Activated naive CD8-positive, alpha-beta T cell treated with anti-CD3 and anti-CD28 coated beads, Interleukin-2, amount 10 ng/mL, durations not matched to agents 7 days and 5 days (primary cell): ENCODE results near the gene CSTF2T. TPM values are rescaled to one million over a fixed set of nuclear protein-coding genes. Genes with fewer than 3 reads are reported as not detected.

Experiments used
- ATAC-seq: fragments of 150-1000 bp; cut with Tn5 transposase; one replicate; pipeline ENCODE4 v1.10.0; 2021; ENCODE audit warnings: low read depth, moderate library complexity
- POLR2A ChIA-PET: fragments of 350-600 bp; sonication (Branson Sonifier 250); formaldehyde crosslinking; loops from one replicate; lab custom pipeline; 2021; ENCODE audit warnings: antibody characterized with exemption; lab: Charles Lee
- DNase-seq: peaks from one replicate; pipeline ENCODE4 v3.0.0; 2021
- H3K27ac Mint-ChIP-seq: one replicate; pipeline ENCODE4 v1.8.0; 2022; ENCODE audit warnings: mild to moderate bottlenecking, mixed read lengths
- H3K27me3 Mint-ChIP-seq: one replicate; pipeline ENCODE4 v1.8.0; 2022; ENCODE audit warnings: mild to moderate bottlenecking, moderate library complexity, mixed read lengths
- H3K36me3 Mint-ChIP-seq: one replicate; pipeline ENCODE4 v1.8.0; 2021; ENCODE audit warnings: mild to moderate bottlenecking, mixed read lengths
- H3K4me1 Mint-ChIP-seq: one replicate; pipeline ENCODE4 v1.8.0; 2021; ENCODE audit warnings: mixed read lengths
- H3K4me3 Mint-ChIP-seq: one replicate; pipeline ENCODE4 v1.8.0; 2022; ENCODE audit warnings: mild to moderate bottlenecking, moderate library complexity, mixed read lengths
- H3K9me3 Mint-ChIP-seq: one replicate; pipeline ENCODE4 v1.8.0; 2021; ENCODE audit warnings: mixed read lengths
- total RNA-seq, 2 experiments: library from RNA; stranded (reverse); gene quantifications; one replicate each; pipeline ENCODE4 v1.2.3, GENCODE V29; 2021

Gene CSTF2T
- total RNA-seq, 2 experiments from 2014 or later: 35.5 to 37.2 TPM

DNA sequence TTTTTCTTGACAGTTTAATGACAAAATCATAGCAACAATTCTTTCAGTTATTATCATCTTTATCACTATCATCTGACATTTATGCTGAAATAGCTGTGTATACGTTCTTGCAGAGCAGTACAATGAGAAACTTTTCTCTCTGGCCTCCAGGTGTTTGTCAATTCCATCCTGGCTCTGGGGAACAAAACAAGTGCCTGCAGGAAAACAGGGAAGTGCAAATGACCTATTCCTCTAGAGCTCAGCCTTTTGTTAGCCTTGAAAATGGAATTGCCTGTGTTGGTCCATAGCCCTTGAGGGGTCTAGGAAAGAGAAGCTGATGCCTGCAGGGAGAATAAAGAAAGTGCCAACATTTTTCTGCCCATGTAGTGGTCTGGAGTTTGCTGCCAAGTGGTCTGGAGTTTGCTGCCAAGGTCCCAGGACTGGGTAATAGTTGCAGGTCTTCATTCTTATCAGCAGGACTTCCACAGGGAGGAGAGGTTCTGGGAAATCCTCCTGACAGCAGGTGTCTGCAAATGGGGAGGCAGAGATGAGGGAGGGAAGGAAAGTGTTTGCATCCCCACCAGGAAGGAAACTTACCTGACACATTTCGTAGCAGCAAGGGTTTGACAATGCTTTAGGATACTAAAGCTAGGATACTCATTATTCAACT is 10.1 kb upstream of the CSTF2T start:
- Mint-ChIP-seq H3K9me3 (peaks cover 3% of the 10 kb centered on the region), H3K36me3 (peaks cover 6% of the 10 kb centered on the region), H3K27ac (no peak overlapping the region), H3K4me3 (no peak overlapping the region), H3K4me1 (peaks cover 34% of the 10 kb centered on the region), H3K27me3 (no peaks in the 10 kb centered on the region)
- ATAC-seq (no peak), DNase-seq (no peak)
- POLR2A ChIA-PET: interaction anchor here (1.4 kb wide), 1 partner anchor 11 kb away, joined by 4 read pairs; no protein-coding TSS in a partner anchor

DNA sequence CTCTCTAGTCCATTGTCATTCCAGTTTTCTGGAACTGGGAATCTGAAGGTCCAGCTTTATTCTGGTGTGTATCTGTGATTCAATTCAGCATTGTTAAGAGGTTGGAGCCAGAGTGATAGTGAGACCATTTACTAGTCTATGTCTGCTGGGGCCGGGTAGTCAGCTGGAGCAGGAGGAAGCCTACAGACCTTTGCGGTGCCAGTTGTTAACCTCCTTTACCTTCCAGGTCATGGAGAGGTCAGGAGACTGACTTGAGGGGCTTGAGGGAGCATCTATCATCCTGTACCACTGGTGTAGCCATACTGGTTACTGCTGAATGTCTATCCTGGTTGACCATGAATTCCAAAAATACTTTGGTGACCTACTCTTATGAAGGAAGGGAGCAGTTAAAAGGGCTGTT is 9.2 kb upstream of the CSTF2T start:
- peaks cover 3% of the 10 kb centered on the region for H3K9me3 Mint-ChIP-seq
- ATAC-seq (no peak), DNase-seq (no peak)
- H3K27me3 Mint-ChIP-seq: no peaks in the 10 kb centered on the region
- peak overlapping the region; percentile 89 for H3K27ac Mint-ChIP-seq
- peaks cover 6% of the 10 kb centered on the region for H3K36me3 Mint-ChIP-seq
- H3K4me1 Mint-ChIP-seq: peaks cover 34% of the 10 kb centered on the region
- POLR2A ChIA-PET: no interaction called here
- H3K4me3 Mint-ChIP-seq: no peak overlapping the region

DNA sequence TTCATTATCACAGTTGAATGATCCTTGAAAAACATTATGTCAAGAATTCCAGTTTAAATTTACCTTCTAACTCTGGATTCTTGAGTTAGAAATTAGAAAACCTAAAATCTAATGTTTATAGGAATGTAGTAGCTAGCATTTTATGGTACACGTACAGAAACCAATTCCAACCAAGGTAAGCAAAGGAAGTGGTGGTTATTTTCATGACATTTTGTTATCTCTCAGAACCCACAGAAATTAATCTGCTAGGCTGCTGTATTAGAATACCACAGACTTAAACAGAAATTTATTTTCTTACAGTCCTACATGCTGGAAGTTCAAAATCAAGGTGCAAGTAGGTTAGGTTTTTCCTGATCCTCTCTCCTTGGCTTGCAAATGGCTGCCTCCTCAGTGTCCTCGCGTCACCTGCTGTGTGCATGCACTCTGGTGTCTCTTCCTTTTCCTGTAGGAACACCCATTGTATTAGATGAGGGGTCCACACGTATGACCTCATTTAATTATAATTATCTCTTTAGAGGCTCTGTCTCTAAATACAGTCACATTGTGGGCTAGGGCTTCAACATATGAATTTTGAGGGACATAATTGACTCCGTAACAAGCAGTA is 8.5 kb upstream of the CSTF2T start:
- POLR2A ChIA-PET: no interaction called here
- ATAC-seq (peak; percentile 70), DNase-seq (no peak)
- H3K27ac Mint-ChIP-seq: peak overlapping the region; percentile 89
- H3K9me3 Mint-ChIP-seq: peaks cover 3% of the 10 kb centered on the region
- peak overlapping the region; percentile 61 for H3K4me3 Mint-ChIP-seq
- H3K36me3 Mint-ChIP-seq: peaks cover 6% of the 10 kb centered on the region
- H3K27me3 Mint-ChIP-seq: no peaks in the 10 kb centered on the region
- peaks cover 34% of the 10 kb centered on the region for H3K4me1 Mint-ChIP-seq

DNA sequence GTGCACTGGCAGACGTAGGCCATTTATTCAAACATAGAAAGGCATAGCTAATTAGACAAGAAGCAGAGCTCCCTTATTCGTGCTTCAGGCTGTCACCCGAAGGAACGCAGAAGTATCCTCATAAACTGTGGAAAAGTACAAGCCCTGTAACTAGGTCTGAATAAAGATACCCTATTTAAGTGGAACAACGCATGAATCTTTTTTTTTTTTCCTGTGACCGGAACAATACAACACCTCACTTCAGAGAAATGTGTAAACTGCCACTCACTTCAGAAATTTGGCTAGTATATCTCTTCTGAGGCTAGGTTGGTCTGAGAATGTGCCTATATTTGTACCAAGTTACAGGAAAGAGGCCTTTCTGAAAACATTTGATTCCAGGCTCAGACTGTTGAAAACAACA is 8.0 kb upstream of the CSTF2T start:
- Mint-ChIP-seq H3K27ac (peak overlapping the region; percentile 89), H3K36me3 (peaks cover 6% of the 10 kb centered on the region), H3K9me3 (peaks cover 3% of the 10 kb centered on the region), H3K27me3 (no peaks in the 10 kb centered on the region), H3K4me3 (peak overlapping the region; percentile 61), H3K4me1 (peaks cover 34% of the 10 kb centered on the region)
- ATAC-seq (peak; percentile 57), DNase-seq (no peak)
- POLR2A ChIA-PET: no interaction called here

DNA sequence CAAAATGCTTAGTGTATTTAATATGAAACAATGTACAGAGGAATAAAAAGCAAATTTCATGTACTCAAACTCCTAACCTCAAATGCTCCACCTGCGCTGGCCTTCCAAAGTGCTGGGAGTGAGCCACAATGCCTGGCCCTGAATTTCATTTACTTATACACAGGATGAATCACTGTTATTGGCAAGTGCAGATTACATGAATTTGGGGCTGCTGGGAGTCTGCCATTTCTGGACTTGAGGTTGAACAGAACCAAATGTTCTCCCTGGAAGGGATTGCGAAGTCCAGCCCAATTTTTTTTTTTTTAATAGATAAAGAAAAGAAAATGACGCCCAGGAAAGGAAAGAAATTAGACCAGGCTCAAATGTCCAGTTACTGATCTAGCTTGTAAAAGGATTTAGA is 6.8 kb upstream of the CSTF2T start:
- ATAC-seq: no peak
- no peak for DNase-seq
- Mint-ChIP-seq H3K4me1 (peaks cover 29% of the 10 kb centered on the region), H3K27ac (no peak overlapping the region), H3K36me3 (peaks cover 9% of the 10 kb centered on the region), H3K9me3 (peaks cover 2% of the 10 kb centered on the region), H3K4me3 (no peak overlapping the region), H3K27me3 (no peaks in the 10 kb centered on the region)
- POLR2A ChIA-PET: no interaction called here

DNA sequence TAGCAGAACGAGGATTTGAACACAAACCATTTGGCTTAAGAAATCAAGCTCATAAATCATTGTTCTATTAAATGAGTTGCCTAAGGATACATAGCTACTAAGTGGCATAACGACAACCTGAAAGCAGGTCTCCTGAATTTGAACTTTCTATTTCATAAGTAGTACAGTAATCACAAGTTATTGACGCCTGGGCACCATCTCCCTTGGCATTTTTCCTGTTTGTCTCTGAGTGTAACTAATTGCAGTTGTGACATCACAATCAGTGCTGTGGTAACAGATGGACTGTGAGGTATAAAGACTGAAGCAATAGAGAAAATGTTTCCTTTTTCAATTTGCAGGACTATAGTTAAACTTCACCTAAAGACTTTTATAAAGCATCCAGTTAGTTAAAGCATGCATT is 6.4 kb upstream of the CSTF2T start:
- Mint-ChIP-seq H3K4me3 (no peak overlapping the region), H3K9me3 (peaks cover 2% of the 10 kb centered on the region), H3K27me3 (no peaks in the 10 kb centered on the region), H3K27ac (no peak overlapping the region), H3K36me3 (peaks cover 10% of the 10 kb centered on the region), H3K4me1 (peaks cover 29% of the 10 kb centered on the region)
- POLR2A ChIA-PET: no interaction called here
- no peak for DNase-seq
- ATAC-seq: no peak

DNA sequence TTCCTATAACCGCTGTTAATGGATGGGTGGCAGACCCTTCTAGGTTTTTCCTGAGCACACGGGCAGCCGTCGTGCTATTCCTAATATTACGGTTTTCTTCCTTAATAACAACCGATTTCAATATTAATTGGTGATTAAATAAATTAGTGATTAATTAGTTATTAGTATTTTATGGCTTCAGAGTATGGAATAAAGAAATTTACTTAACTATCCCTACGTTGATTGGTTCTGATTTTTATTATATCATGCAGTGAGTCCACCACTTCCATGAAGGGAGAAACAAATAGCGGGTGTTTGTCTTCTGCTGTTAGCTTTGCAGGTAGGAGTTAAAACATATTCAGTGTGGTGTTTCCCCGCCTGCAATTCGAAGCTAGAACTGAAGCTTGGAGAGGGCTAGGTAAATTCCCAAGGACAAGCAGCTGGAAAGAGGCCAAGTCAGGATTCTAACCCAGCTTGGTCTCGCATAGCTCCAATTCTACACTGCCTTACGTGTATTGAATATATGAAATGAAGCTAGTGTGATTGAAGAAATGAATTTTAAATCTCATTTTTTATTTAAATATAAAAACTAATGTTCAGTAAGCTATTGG is 928 bp upstream of the CSTF2T start:
- peaks cover 36% of the 10 kb centered on the region for H3K36me3 Mint-ChIP-seq
- no peaks in the 10 kb centered on the region for H3K27me3 Mint-ChIP-seq
- ATAC-seq: no peak
- POLR2A ChIA-PET: interaction anchor here (1.2 kb wide), 1 partner anchor 9 kb away, joined by 3 read pairs; no protein-coding TSS in a partner anchor
- H3K4me1 Mint-ChIP-seq: peaks cover 29% of the 10 kb centered on the region
- H3K27ac Mint-ChIP-seq: peak overlapping the region; percentile 100
- H3K9me3 Mint-ChIP-seq: no peaks in the 10 kb centered on the region
- DNase-seq: no peak
- H3K4me3 Mint-ChIP-seq: peak overlapping the region; percentile 98

DNA sequence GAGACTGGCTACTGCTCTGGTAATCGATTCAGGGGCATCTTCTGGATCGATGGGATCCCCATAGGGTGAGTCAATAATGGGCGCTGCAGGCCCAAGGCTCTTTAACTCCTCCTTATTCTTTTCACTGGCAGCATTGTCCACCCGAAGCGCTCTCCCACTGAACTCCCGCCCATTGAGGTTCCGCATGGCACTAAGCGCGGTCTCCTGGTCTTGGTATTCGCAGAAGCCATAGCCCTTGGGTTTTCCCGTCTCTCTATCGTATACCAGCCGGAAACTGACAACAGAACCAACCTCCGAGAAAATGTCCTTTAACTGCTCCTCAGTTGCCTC is 285 bp downstream of the CSTF2T start:
- Mint-ChIP-seq H3K27me3 (no peaks in the 10 kb centered on the region), H3K9me3 (no peaks in the 10 kb centered on the region), H3K27ac (peak overlapping the region; percentile 100), H3K4me3 (peak overlapping the region; percentile 98), H3K4me1 (peaks cover 33% of the 10 kb centered on the region), H3K36me3 (peaks cover 40% of the 10 kb centered on the region)
- no peak for DNase-seq
- ATAC-seq: peak; percentile 45
- POLR2A ChIA-PET: interaction anchor here (1.1 kb wide), 1 partner anchor 11 kb away, joined by 4 read pairs; no protein-coding TSS in a partner anchor

DNA sequence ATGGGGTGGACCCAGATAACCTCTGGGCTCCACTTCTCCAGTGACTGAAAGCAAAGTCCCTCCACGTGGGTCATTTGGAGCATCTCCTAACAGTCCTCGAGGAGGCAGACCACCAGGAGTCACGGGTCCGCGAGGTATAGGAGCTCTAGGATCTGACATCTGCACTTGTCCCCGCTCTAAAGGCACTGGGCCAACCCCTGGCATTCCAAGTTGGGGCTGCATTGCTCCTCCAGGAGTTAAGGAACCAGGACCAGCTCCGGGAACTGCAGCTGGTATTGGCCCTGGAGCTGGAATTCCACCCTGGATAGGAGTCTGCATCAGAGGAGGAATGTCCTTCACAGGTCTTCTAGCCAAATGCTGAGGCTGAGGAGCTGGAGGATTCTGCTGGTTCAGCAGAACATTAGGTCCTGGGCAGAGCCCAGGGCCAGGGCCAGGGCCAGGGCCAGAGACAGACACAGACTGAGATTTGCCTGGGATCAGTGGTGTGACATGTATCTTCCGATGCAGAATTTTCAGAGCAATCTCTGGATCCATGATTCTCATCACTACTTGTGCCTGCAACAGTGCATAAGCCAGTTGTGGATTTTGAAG is 827 bp downstream of the CSTF2T start:
- DNase-seq (no peak), ATAC-seq (no peak)
- Mint-ChIP-seq H3K4me1 (peaks cover 33% of the 10 kb centered on the region), H3K9me3 (no peaks in the 10 kb centered on the region), H3K27me3 (no peaks in the 10 kb centered on the region), H3K27ac (peak overlapping the region; percentile 100), H3K36me3 (peaks cover 40% of the 10 kb centered on the region), H3K4me3 (peak overlapping the region; percentile 98)
- POLR2A ChIA-PET: interaction anchor here (1.1 kb wide), 1 partner anchor 12 kb away, joined by 4 read pairs; no protein-coding TSS in a partner anchor

DNA sequence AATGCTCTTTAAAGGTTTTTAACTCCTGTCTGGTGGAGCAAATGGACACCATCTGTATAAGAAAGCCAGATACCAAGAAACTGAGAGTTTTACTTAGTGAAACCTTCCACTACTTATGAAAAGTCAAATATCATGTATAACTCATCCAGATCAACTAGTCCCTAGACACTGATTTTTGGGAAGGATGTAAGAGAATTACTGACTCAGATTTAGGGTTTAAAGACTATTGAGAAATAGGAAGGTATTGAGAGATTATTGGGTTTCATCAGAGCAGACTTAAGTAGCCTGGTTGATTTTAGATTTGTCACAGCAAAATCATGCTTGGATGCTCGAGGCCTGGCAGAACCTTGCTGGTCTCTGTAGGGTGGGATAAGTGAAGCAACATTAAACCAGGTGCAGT is 3.1 kb downstream of the CSTF2T start:
- DNase-seq (no peak), ATAC-seq (no peak)
- H3K27ac Mint-ChIP-seq: no peak overlapping the region
- H3K27me3 Mint-ChIP-seq: no peaks in the 10 kb centered on the region
- H3K36me3 Mint-ChIP-seq: peaks cover 37% of the 10 kb centered on the region
- peaks cover 31% of the 10 kb centered on the region for H3K4me1 Mint-ChIP-seq
- H3K4me3 Mint-ChIP-seq: peak overlapping the region; percentile 35
- no peaks in the 10 kb centered on the region for H3K9me3 Mint-ChIP-seq
- POLR2A ChIA-PET: no interaction called here

DNA sequence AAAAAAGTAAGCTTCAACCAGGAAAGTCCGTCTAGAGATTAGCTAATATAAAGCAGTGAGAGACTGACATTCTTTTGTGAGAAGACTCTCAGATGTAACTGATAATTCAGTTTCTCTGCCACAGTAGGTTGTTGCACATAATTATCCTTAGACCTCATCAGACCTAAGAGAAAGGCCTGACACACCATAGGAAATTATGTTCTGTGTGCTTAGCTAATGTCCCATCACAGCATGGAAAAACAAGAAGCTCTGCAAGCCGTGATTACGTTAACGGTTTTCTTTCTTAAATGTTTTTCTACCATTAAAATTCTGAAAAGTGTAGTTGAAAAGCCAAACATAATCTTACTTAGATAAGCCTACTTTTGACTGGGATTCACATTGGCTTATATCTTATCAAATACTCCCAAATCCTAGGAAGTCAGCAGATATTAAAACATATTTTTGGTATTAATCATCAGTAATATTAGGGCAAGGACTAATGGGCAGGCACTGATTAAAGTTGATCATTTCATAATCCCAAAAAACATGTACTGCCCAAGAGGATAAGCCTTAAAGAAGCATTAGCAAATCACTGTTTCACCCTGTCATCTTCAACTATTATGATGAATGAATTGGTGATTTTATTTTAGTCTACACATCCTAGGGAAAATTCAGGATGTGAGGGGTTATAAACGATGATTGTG is 5.2 kb downstream of the CSTF2T start:
- Mint-ChIP-seq H3K4me1 (peaks cover 29% of the 10 kb centered on the region), H3K36me3 (peaks cover 34% of the 10 kb centered on the region), H3K4me3 (no peak overlapping the region), H3K9me3 (peaks cover 3% of the 10 kb centered on the region), H3K27ac (no peak overlapping the region), H3K27me3 (no peaks in the 10 kb centered on the region)
- ATAC-seq (no peak), DNase-seq (no peak)
- POLR2A ChIA-PET: no interaction called here

DNA sequence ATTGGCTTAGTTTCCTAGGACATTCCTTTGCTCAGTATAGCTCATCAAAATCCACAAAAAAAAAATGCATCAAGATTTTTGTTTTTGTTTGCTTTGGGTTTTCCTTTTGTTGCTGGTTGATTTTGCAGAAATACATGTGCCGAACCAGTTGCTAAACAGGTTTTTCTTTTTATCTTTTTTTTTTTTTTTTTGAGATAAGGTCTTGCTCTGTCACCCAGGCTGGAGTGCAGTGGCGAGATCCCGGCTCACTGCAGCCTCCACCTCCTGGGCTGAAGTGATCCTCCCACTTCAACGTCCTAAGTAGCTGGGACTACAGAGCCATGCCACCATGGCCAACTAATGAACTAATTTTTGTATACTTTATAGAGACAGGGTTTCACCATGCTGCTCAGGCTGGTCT is 8.3 kb downstream of the CSTF2T start:
- Mint-ChIP-seq H3K27ac (no peak overlapping the region), H3K9me3 (peaks cover 5% of the 10 kb centered on the region), H3K27me3 (peaks cover 9% of the 10 kb centered on the region), H3K4me1 (peaks cover 11% of the 10 kb centered on the region), H3K36me3 (peaks cover 9% of the 10 kb centered on the region), H3K4me3 (no peak overlapping the region)
- ATAC-seq: no peak
- DNase-seq: no peak
- POLR2A ChIA-PET: interaction anchor here (1.2 kb wide), 1 partner anchor 9 kb away, joined by 3 read pairs; no protein-coding TSS in a partner anchor

DNA sequence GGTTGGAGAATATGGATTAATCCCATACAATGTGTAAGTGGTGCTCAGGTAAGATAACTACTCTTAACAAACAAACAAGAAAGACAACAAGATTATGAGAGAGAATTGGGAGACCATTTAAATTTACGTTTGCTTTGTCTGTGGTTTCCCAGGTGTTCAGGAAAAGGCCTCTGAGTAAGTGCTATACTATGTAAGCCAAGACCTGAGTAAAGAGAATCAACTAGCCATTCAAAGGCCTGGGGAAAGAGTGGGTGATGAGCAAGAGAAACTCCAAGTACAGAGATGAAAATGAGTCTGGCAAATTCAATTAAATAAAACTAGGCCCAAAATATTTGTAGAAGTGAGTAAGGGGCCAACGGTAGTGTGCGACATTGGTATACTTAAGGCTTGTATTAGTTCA is 9.9 kb downstream of the CSTF2T start:
- no peak for ATAC-seq
- H3K27me3 Mint-ChIP-seq: peaks cover 9% of the 10 kb centered on the region
- peaks cover 2% of the 10 kb centered on the region for H3K36me3 Mint-ChIP-seq
- peaks cover 5% of the 10 kb centered on the region for H3K9me3 Mint-ChIP-seq
- DNase-seq: no peak
- POLR2A ChIA-PET: no interaction called here
- H3K4me3 Mint-ChIP-seq: no peak overlapping the region
- no peak overlapping the region for H3K27ac Mint-ChIP-seq
- no peaks in the 10 kb centered on the region for H3K4me1 Mint-ChIP-seq
